HG02973 (cell line): Measurements from ENCODE around the gene KCNH3.
"Not testable (repeated sequence)": the region's sequence is repeated elsewhere in the genome, so short reads cannot be mapped to it uniquely, and the experiment has no call there.

Experiments
- ATAC-seq: cut with Tn5 transposase; IDR thresholded peaks from one replicate; pipeline ENCODE4 v1.9.1; 2021; ENCODE audit warnings: moderate library complexity; ENCODE audit not compliant: unreplicated experiment

Gene KCNH3

GRCh38 chr12:49538510-49539403, at the start of gene KCNH3:
TSS of gene KCNH3 (plus strand) at chr12:49539030. CDS start at chr12:49539417, 387 bp downstream.
- ATAC-seq: peak; percentile 52

GRCh38 chr12:49489154-49489553, 49.7 kb upstream of the KCNH3 start:
- ATAC-seq: no peak

- ATAC-seq: no peak
Observed at GRCh38 chr12:49489720-49490119, 49.1 kb upstream of the KCNH3 start.

- ATAC-seq: no peak
Observed at GRCh38 chr12:49491823-49492222, 47.0 kb upstream of the KCNH3 start.

GRCh38 chr12:49493900-49494299, 44.9 kb upstream of the KCNH3 start:
- ATAC-seq: no peak

- ATAC-seq: no peak
Observed at GRCh38 chr12:49496417-49497360, 42.1 kb upstream of the KCNH3 start.

- ATAC-seq: no peak
Observed at GRCh38 chr12:49501895-49502294, 36.9 kb upstream of the KCNH3 start.

GRCh38 chr12:49502590-49502989, 36.2 kb upstream of the KCNH3 start:
- ATAC-seq: no peak

GRCh38 chr12:49503674-49504180, 35.1 kb upstream of the KCNH3 start:
- no peak for ATAC-seq

GRCh38 chr12:49505672-49506071, 33.2 kb upstream of the KCNH3 start:
- no peak for ATAC-seq

GRCh38 chr12:49507139-49507538, 31.7 kb upstream of the KCNH3 start:
- no peak for ATAC-seq

GRCh38 chr12:49509681-49510080, 29.1 kb upstream of the KCNH3 start:
- ATAC-seq: not testable (repeated sequence)

GRCh38 chr12:49511410-49511809, 27.4 kb upstream of the KCNH3 start:
- ATAC-seq: no peak

- ATAC-seq: no peak
Observed at GRCh38 chr12:49512546-49512945, 26.3 kb upstream of the KCNH3 start.

GRCh38 chr12:49515266-49515665, 23.6 kb upstream of the KCNH3 start:
- ATAC-seq: no peak

- ATAC-seq: no peak
Observed at GRCh38 chr12:49518914-49519573, 19.8 kb upstream of the KCNH3 start.

GRCh38 chr12:49519574-49519936, 19.3 kb upstream of the KCNH3 start:
- no peak for ATAC-seq

- ATAC-seq: no peak
Observed at GRCh38 chr12:49521389-49521788, 17.4 kb upstream of the KCNH3 start.

- ATAC-seq: no peak
Observed at GRCh38 chr12:49524660-49525324, 14.0 kb upstream of the KCNH3 start.

- no peak for ATAC-seq
Observed at GRCh38 chr12:49525942-49526341, 12.9 kb upstream of the KCNH3 start.
